Astrocyte (in vitro differentiated cells and primary cell): ENCODE data around the gene KCNMB2.

ENCODE experiments used
- CTCF ChIP-seq: IDR thresholded peaks from 2 replicates; pipeline ENCODE4 v1.5.1; 2011; ENCODE audit warnings: low read depth, mild to moderate bottlenecking, inconsistent platforms, low read length, moderate library complexity; ENCODE audit not compliant: insufficient read depth
- EZH2 ChIP-seq: IDR thresholded peaks from 2 replicates; pipeline ENCODE4 v1.6.1; 2012; ENCODE audit warnings: mild to moderate bottlenecking, low read length, inconsistent platforms; ENCODE audit not compliant: insufficient read depth

GRCh38 chr3:178771511-178771910 lies 235.3 kb downstream of the KCNMB2 start:
- no peak for TF ChIP-seq CTCF
- no peak for TF ChIP-seq EZH2
